OCI-LY1 (cell line): Measurements from ENCODE around the gene SPATA12.

Experiments
- CTCF ChIP-seq: fragments of 200-600 bp; sonication (generic), shearing (Covaris generic); IDR thresholded peaks from 2 replicates; pipeline ENCODE4 v1.5.1; 2017; ENCODE audit warnings: mild to moderate bottlenecking, antibody characterized with exemption, low read length, moderate library complexity, mixed read lengths
- EZH2 ChIP-seq: fragments of 200-600 bp; sonication (generic), shearing (Covaris generic); IDR thresholded peaks from 2 replicates; pipeline ENCODE4 v1.8.0; 2017; ENCODE audit warnings: borderline replicate concordance, mixed run types, mild to moderate bottlenecking, antibody characterized with exemption, low read length, moderate library complexity, mixed read lengths

GRCh38 chr3:57063032-57063431 is 2.6 kb downstream of the SPATA12 start:
- TF ChIP-seq CTCF, result no peak
- TF ChIP-seq EZH2, result no peak
